ENCODE results near the gene MED27. TPM values are rescaled to one million over a fixed set of nuclear protein-coding genes. Genes with fewer than 3 reads are reported as not detected.

MED27 gene
- total RNA-seq, 4 donors from 2014 or later = 4.1 to 6.3 (median 5.7) TPM

- DNase-seq = no peak
- Histone ChIP-seq H3K27me3 (no peaks in the 10 kb centered on the region), H3K4me3 (no peak overlapping the region), H3K36me3 (no peaks in the 10 kb centered on the region), H3K27ac (no peak overlapping the region), H3K4me1 (no peaks in the 10 kb centered on the region), H3K9me3 (no peaks in the 10 kb centered on the region)
- TF ChIP-seq POLR2A (IDR thresholded peaks at IDR 0.05) = no peak
- no peak for TF ChIP-seq CTCF (IDR thresholded peaks at IDR 0.05)
Measured at GRCh38 chr9:131827821-131828369, 251.8 kb downstream of the MED27 start.

- Histone ChIP-seq H3K4me1 (no peaks in the 10 kb centered on the region), H3K36me3 (no peaks in the 10 kb centered on the region), H3K9me3 (no peaks in the 10 kb centered on the region), H3K27me3 (no peaks in the 10 kb centered on the region), H3K4me3 (no peak overlapping the region), H3K27ac (no peak overlapping the region)
- no peak for TF ChIP-seq POLR2A (IDR thresholded peaks at IDR 0.05)
- TF ChIP-seq CTCF (IDR thresholded peaks at IDR 0.05) = no peak
- DNase-seq = no peak
Measured at GRCh38 chr9:131826966-131827525, 252.6 kb downstream of the MED27 start.

- Histone ChIP-seq H3K27ac (no peak overlapping the region), H3K9me3 (no peaks in the 10 kb centered on the region), H3K4me3 (no peak overlapping the region), H3K4me1 (no peaks in the 10 kb centered on the region), H3K36me3 (no peaks in the 10 kb centered on the region), H3K27me3 (no peaks in the 10 kb centered on the region)
- DNase-seq = no peak
- TF ChIP-seq CTCF (IDR thresholded peaks at IDR 0.05) (no peak), POLR2A (IDR thresholded peaks at IDR 0.05) (no peak)
Measured at GRCh38 chr9:131826053-131826452, 253.6 kb downstream of the MED27 start.

GRCh38 chr9:131824953-131825495 is 254.6 kb downstream of the MED27 start:
- TF ChIP-seq POLR2A (IDR thresholded peaks at IDR 0.05) (no peak), CTCF (IDR thresholded peaks at IDR 0.05) (no peak)
- no peaks in the 10 kb centered on the region for H3K27me3 ChIP-seq

GRCh38 chr9:131824155-131824594 is 255.5 kb downstream of the MED27 start:
- Histone ChIP-seq H3K27ac (no peak overlapping the region), H3K4me1 (no peaks in the 10 kb centered on the region), H3K27me3 (no peaks in the 10 kb centered on the region), H3K9me3 (no peaks in the 10 kb centered on the region), H3K36me3 (no peaks in the 10 kb centered on the region), H3K4me3 (no peak overlapping the region)
- no peak for DNase-seq
- TF ChIP-seq POLR2A (IDR thresholded peaks at IDR 0.05) (no peak), CTCF (IDR thresholded peaks at IDR 0.05) (no peak)

More at GRCh38 chr9:131824953-131825495, 254.6 kb downstream of the MED27 start:
- Histone ChIP-seq H3K9me3 (no peaks in the 10 kb centered on the region), H3K36me3 (no peaks in the 10 kb centered on the region), H3K4me1 (no peaks in the 10 kb centered on the region), H3K27ac (no peak overlapping the region), H3K4me3 (no peak overlapping the region)
- DNase-seq = no peak
